Colon (tissue), 2 donors: ENCODE data around the gene CLIP3.
"Not testable (repeated sequence)": the region's sequence is repeated elsewhere in the genome, so short reads cannot be mapped to it uniquely, and the experiment has no call there.

Source experiments
- FAIRE-seq: peaks from 2 replicates; lab custom pipeline; 2012; peaks lifted over from hg19 to GRCh38; lab: Jason Lieb, UNC
- donor health status: control.
- donor health status: control.

The CLIP3 gene

GRCh38 chr19:36046443-36047050, 13.9 kb upstream of the CLIP3 start:
- FAIRE-seq = no peak

- no peak for FAIRE-seq
These were observed 11.3 kb upstream of the CLIP3 start for GRCh38 chr19:36043952-36044351.

GRCh38 chr19:36041831-36042230, 9.2 kb upstream of the CLIP3 start:
- no peak for FAIRE-seq

- FAIRE-seq = not testable (repeated sequence)
These were observed 8.4 kb upstream of the CLIP3 start for GRCh38 chr19:36041092-36041491.

GRCh38 chr19:36040495-36040894, 7.8 kb upstream of the CLIP3 start:
- no peak for FAIRE-seq

- no peak for FAIRE-seq
These were observed 1.4 kb downstream of the CLIP3 start for GRCh38 chr19:36031308-36031707.

GRCh38 chr19:36030264-36031148, 2.2 kb downstream of the CLIP3 start:
- no peak for FAIRE-seq

GRCh38 chr19:36028313-36029041, 4.2 kb downstream of the CLIP3 start:
- no peak for FAIRE-seq

GRCh38 chr19:36027696-36028095, 5.0 kb downstream of the CLIP3 start:
- no peak for FAIRE-seq

- no peak for FAIRE-seq
These were observed 6.4 kb downstream of the CLIP3 start for GRCh38 chr19:36026091-36026876.

- FAIRE-seq = no peak
These were observed 7.1 kb downstream of the CLIP3 start for GRCh38 chr19:36025541-36025940.

GRCh38 chr19:36023432-36023831, 9.2 kb downstream of the CLIP3 start:
- no peak for FAIRE-seq

GRCh38 chr19:36019061-36019670, 13.5 kb downstream of the CLIP3 start:
- no peak for FAIRE-seq

GRCh38 chr19:36014012-36014924, 18.4 kb downstream of the CLIP3 start, which contains the start of gene ALKBH6:
Gene ALKBH6 (minus strand): TSS chr19:36014213. CDS start chr19:36013397, 816 bp downstream.
- peak; percentile 82 for FAIRE-seq

- no peak for FAIRE-seq
These were observed 19.2 kb downstream of the CLIP3 start for GRCh38 chr19:36013280-36014011.

- FAIRE-seq = no peak
These were observed 22.3 kb downstream of the CLIP3 start for GRCh38 chr19:36010402-36010801.

GRCh38 chr19:36009633-36010379, 22.9 kb downstream of the CLIP3 start:
- no peak for FAIRE-seq

GRCh38 chr19:36009220-36009619, 23.5 kb downstream of the CLIP3 start:
- FAIRE-seq = no peak
